Measurements from ENCODE around the gene MYH14. TPM values are rescaled to one million over a fixed set of nuclear protein-coding genes. Genes with fewer than 3 reads are reported as not detected.
"Not testable (repeated sequence)": the region's sequence is repeated elsewhere in the genome, so short reads cannot be mapped to it uniquely, and the experiment has no call there.

MYH14 gene
- total RNA-seq, 3 donors from 2014 or later: 16.6 to 24.7 (median 19.3) TPM

DNA sequence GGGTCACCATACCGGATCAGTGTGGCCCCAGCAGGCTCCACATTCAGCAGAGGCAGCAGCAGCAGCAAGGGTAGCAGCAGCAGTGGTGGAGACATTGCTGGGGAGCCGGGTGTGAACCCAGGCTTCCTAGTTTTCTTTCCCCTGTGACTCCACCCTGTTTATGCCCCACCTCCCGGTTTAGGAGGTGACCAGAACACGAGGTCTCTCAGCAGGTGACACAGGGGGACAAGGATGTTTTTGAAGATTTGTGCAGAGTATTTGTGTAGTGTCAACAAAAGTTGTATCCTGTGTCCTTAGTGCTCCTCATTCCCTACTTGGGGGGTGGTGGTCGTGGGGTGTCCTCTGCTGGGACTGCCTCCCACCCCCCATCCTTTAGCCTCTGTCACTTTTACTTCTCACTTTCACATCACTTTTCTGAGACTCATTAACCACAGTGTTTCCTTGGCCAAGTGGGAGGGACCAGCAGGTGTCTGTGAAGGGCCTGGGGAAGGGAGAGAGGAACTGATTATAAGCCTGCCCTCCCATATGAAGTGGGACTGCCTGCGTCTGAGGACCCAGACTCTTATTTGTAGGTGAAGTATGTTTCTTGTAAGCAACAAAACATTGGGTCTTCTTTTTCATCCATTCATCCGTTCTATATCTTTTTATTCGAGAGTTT, 141.4 kb downstream of the MYH14 start:
- H3K27me3 ChIP-seq: no peaks in the 10 kb centered on the region
- H3K36me3 ChIP-seq: no peaks in the 10 kb centered on the region
- no peak overlapping the region for H3K4me3 ChIP-seq
- intact Hi-C loops (cut with DNase I; ENCODE audit: low total_unique reads): no loop called here
- DNase-seq (ENCODE audit: low spot score in 2 of 2): no peak
- H3K27ac ChIP-seq: no peak overlapping the region
- TF ChIP-seq, protein P1, sequence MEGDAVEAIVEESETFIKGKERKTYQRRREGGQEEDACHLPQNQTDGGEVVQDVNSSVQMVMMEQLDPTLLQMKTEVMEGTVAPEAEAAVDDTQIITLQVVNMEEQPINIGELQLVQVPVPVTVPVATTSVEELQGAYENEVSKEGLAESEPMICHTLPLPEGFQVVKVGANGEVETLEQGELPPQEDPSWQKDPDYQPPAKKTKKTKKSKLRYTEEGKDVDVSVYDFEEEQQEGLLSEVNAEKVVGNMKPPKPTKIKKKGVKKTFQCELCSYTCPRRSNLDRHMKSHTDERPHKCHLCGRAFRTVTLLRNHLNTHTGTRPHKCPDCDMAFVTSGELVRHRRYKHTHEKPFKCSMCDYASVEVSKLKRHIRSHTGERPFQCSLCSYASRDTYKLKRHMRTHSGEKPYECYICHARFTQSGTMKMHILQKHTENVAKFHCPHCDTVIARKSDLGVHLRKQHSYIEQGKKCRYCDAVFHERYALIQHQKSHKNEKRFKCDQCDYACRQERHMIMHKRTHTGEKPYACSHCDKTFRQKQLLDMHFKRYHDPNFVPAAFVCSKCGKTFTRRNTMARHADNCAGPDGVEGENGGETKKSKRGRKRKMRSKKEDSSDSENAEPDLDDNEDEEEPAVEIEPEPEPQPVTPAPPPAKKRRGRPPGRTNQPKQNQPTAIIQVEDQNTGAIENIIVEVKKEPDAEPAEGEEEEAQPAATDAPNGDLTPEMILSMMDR (IDR thresholded peaks at IDR 0.05): no peak
- TF ChIP-seq POLR2AphosphoS5 (IDR thresholded peaks at IDR 0.05) (no peak), POLR2A (IDR thresholded peaks at IDR 0.05) (no peak)
- H3K4me1 ChIP-seq: no peaks in the 10 kb centered on the region
- H3K9me3 ChIP-seq: peaks cover 11 to 12% of the 10 kb centered on the region in 2 donors

DNA sequence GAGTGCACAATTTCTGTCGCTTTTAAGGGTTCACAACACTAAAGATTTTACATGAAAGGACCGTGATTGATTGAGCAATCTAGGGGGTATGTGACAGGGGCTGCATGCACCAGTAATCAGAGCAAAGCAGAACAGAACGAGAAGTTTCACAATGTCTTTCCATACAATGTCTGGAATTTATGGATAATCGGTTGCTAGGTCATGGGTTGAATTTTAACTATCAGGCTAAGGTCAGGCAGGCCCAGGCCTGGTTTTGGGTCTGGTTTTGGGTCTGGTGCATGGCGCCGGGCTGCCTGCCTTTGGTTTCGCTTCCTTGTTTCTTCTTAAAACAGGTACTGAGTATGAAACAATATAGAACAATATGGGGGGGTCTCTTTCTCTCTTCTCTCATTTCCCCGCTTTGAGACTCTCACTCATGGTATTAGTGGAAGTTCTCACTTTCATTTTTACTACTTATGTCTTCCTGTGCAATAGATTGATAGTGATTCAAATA, 143.7 kb downstream of the MYH14 start:
- peaks cover 11 to 12% of the 10 kb centered on the region in 2 donors for H3K9me3 ChIP-seq
- H3K4me3 ChIP-seq; H3K27ac ChIP-seq; H3K4me1 ChIP-seq; DNase-seq (ENCODE audit: low spot score in 2 of 2); intact Hi-C loops (cut with DNase I; ENCODE audit: low total_unique reads); H3K27me3 ChIP-seq; H3K36me3 ChIP-seq: not testable (repeated sequence)

DNA sequence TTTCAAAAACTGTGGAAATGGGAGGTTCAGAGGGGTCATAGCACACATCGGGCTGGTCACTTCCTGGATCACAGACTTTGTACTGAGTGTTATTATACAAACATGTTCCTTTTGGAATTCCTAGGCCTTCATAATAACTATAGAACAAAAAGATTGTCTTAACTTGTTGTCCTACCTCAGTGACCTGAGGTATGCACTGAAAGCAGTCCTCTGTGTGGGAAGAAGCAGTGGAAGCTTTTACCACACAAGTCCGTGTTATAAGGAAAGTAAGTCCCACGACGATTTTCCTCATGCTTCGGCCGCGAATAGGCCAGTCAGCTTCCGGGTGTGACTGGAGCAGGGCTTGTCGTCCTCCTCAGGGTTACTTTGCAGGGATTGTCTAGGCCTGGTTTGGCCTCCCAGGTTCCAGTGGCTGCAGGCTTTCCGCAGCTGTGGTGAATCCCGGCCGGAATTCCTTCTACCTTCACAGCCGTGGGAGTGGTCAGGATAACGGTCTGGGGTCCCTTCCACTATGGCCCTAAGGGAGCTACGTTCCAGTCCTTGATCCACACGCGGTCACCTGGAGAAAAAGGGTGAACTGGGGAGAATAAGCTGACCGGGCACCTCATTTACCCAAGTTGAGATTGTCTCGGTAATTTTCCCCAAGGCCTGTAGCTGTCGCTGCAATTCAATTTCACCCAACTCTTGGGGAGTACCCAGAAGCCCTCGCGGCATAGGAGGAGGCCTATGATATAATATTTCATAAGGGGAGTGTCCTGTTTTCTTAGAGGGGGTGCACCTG, 146.0 kb downstream of the MYH14 start:
- no peak for DNase-seq (ENCODE audit: low spot score in 2 of 2)
- Histone ChIP-seq H3K36me3 (no peaks in the 10 kb centered on the region), H3K9me3 (peaks cover 6 to 9% of the 10 kb centered on the region in 2 donors), H3K27me3 (no peaks in the 10 kb centered on the region), H3K4me1 (no peaks in the 10 kb centered on the region), H3K4me3 (peak overlapping the region in 1 of 3 donors; percentile 8), H3K27ac (peak overlapping the region; percentile 21 to 71)
- TF ChIP-seq, protein P1 (IDR thresholded peaks at IDR 0.05): no peak
- TF ChIP-seq POLR2AphosphoS5 (IDR thresholded peaks at IDR 0.05): no peak
- no peak for TF ChIP-seq POLR2A (IDR thresholded peaks at IDR 0.05)
- intact Hi-C loops (cut with DNase I; ENCODE audit: low total_unique reads): loop anchor here (10.0 kb wide), 1 partner anchor 105 kb away; no protein-coding TSS in a partner anchor

DNA sequence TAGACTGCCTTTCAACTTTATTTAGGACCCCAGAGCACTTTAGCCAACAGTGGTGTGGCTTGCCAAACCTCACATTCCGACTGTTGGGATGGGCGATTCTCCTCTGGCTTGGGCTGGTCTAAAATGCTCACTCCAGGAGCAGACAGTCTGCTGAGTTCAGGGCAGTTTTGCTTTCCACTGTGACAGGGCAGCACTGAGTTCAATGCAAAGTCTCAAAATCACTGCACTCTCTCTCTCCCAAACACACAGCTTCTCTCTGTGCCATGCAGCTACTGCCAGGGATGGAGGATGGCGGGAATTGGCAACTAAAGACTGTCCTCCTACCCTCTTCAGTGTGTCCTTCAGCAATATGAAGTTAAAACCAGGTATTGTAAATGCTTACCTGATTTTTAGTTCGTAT, 148.8 kb downstream of the MYH14 start:
- TF ChIP-seq POLR2AphosphoS5 (IDR thresholded peaks at IDR 0.05): no peak
- TF ChIP-seq POLR2A (IDR thresholded peaks at IDR 0.05): no peak
- TF ChIP-seq, protein P1 (IDR thresholded peaks at IDR 0.05): no peak
- Histone ChIP-seq H3K4me1 (no peaks in the 10 kb centered on the region), H3K9me3 (no peaks in the 10 kb centered on the region), H3K27ac (no peak overlapping the region), H3K36me3 (no peaks in the 10 kb centered on the region), H3K4me3 (no peak overlapping the region), H3K27me3 (no peaks in the 10 kb centered on the region)
- intact Hi-C loops (cut with DNase I; ENCODE audit: low total_unique reads): loop anchor here (10.0 kb wide), 1 partner anchor 103 kb away; no protein-coding TSS in a partner anchor
- no peak for DNase-seq (ENCODE audit: low spot score in 2 of 2)

DNA sequence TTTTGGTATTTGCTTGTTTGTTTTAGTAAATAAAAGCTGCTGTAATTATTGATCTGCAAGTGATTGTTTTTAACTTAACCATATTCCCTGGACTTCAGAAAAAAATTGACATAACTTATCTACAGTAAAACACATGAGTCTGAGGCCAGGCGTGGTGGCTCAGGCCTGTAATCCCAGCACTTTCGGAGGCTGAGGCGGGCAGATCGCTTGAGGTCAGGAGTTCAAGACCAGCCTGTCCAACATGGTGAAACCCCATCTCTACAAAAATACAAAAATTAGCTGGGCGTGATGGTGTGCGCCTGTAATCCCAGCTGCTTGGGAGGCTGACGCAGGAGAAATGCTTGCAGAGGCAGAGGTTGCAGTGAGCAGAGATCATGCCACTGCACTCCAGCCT, 150.1 kb downstream of the MYH14 start:
- H3K4me3 ChIP-seq; H3K4me1 ChIP-seq; H3K36me3 ChIP-seq; DNase-seq (ENCODE audit: low spot score in 2 of 2); H3K9me3 ChIP-seq; H3K27me3 ChIP-seq; H3K27ac ChIP-seq: not testable (repeated sequence)
- intact Hi-C loops (cut with DNase I; ENCODE audit: low total_unique reads): loop anchor here (10.0 kb wide), 1 partner anchor 101 kb away; no protein-coding TSS in a partner anchor

DNA sequence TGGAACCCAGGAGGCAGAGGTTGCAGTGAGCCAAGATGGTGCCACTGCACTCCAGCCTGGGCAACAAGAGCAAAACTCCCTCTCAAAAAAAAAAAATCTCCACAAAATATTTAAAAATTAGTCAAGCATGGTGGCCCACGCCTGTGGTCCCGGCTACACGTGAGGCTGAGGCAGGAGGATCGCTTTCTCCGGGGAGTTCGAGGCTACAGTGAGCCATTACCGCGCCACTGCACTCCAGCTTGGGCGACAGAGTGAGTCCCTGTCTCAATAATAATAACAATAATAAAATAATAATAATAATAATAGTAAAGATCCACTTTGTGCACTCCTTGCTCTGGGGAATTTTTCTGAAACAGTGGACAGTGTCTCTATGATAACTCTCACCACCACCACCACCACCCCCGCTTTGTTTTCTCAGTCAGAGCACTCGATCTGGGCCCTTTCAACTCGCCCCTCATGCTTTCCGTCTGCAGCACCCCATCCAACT, 153.3 kb downstream of the MYH14 start:
- H3K9me3 ChIP-seq: no peaks in the 10 kb centered on the region
- no peak for TF ChIP-seq POLR2A (IDR thresholded peaks at IDR 0.05)
- no peak for TF ChIP-seq POLR2AphosphoS5 (IDR thresholded peaks at IDR 0.05)
- TF ChIP-seq, protein P1 (IDR thresholded peaks at IDR 0.05): no peak
- no peaks in the 10 kb centered on the region for H3K27me3 ChIP-seq
- H3K27ac ChIP-seq: no peak overlapping the region
- H3K4me1 ChIP-seq: no peaks in the 10 kb centered on the region
- no peaks in the 10 kb centered on the region for H3K36me3 ChIP-seq
- DNase-seq (ENCODE audit: low spot score in 2 of 2): no peak
- intact Hi-C loops (cut with DNase I; ENCODE audit: low total_unique reads): loop anchor here (10.0 kb wide), 1 partner anchor 98 kb away; no protein-coding TSS in a partner anchor
- peak overlapping the region in 1 of 3 donors; percentile 59 for H3K4me3 ChIP-seq

Data from breast epithelium (tissue), 4 donors.